Measurements from ENCODE around the gene PUM2. TPM values are rescaled to one million over a fixed set of nuclear protein-coding genes. Genes with fewer than 3 reads are reported as not detected.

PUM2 gene
- total RNA-seq, 1 donor from 2014 or later, result 70.0 TPM

DNA sequence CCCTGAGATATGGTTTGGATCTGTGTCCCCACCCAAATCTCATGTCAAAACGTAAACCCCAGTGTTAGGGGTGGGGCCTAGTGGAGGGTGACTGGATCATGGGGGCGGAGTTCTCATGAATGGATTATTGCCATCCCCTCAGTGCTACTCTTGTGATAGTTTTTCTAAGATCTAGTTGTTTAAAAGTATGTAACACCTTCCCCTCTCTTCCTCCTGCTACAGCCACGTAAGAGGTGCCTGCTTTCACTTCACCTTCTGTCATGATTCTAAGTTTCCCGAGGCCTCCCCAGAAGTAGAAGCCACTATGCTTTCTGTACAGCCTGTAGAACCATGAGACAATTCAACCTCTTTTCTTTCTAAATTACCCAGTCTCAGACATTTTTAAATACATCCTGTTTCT is 16.9 kb downstream of the PUM2 start:
- Mint-ChIP-seq H3K27ac (ENCODE audit: unreplicated experiment) (no peak overlapping the region), H3K4me1 (ENCODE audit: low read depth) (peaks cover 44% of the 10 kb centered on the region), H3K36me3 (ENCODE audit: low read depth) (no peaks in the 10 kb centered on the region), H3K4me3 (ENCODE audit: unreplicated experiment) (no peak overlapping the region), H3K27me3 (ENCODE audit: low read depth) (no peaks in the 10 kb centered on the region), H3K9me3 (ENCODE audit: low read depth) (peaks cover 5% of the 10 kb centered on the region)
- TF ChIP-seq CTCF (IDR thresholded peaks at IDR 0.05), result no peak
- DNase-seq (ENCODE audit: low spot score), result no peak

DNA sequence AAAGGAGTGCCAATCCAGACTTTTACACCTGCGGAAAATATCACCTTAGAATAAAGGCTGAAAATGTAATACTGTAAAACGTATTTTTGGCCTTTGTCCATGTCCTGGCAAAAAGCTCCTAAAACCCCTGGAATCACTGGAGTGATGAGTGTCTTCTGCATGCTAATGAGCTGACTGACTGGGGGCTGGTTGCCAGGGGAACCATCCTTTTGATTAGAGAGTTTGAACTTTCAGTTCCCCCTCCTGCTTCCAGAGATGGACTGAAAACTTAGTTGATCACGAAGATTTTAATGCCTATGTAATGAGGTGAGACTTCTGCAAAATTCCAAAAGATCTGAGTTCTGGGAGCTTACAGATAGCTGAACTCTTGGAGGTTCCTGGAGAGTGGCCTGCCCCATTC is 20.5 kb downstream of the PUM2 start:
- Mint-ChIP-seq H3K4me1 (ENCODE audit: low read depth) (peaks cover 51% of the 10 kb centered on the region), H3K9me3 (ENCODE audit: low read depth) (peaks cover 5% of the 10 kb centered on the region), H3K4me3 (ENCODE audit: unreplicated experiment) (no peak overlapping the region), H3K36me3 (ENCODE audit: low read depth) (no peaks in the 10 kb centered on the region), H3K27ac (ENCODE audit: unreplicated experiment) (peak overlapping the region; percentile 27), H3K27me3 (ENCODE audit: low read depth) (no peaks in the 10 kb centered on the region)
- no peak for TF ChIP-seq CTCF (IDR thresholded peaks at IDR 0.05)
- no peak for DNase-seq (ENCODE audit: low spot score)

GRCh38 chr2:20327370-20327769 is 23.3 kb downstream of the PUM2 start:
- DNase-seq (ENCODE audit: low spot score), result no peak
- H3K4me3 Mint-ChIP-seq (ENCODE audit: unreplicated experiment), result no peak overlapping the region
- TF ChIP-seq CTCF (IDR thresholded peaks at IDR 0.05), result no peak
- no peaks in the 10 kb centered on the region for H3K27me3 Mint-ChIP-seq (ENCODE audit: low read depth)
- H3K27ac Mint-ChIP-seq (ENCODE audit: unreplicated experiment), result peak overlapping the region; percentile 52
- peaks cover 5% of the 10 kb centered on the region for H3K9me3 Mint-ChIP-seq (ENCODE audit: low read depth)
- peaks cover 3% of the 10 kb centered on the region for H3K36me3 Mint-ChIP-seq (ENCODE audit: low read depth)
- H3K4me1 Mint-ChIP-seq (ENCODE audit: low read depth), result peaks cover 51% of the 10 kb centered on the region

GRCh38 chr2:20326163-20326780 is 24.4 kb downstream of the PUM2 start:
- H3K9me3 Mint-ChIP-seq (ENCODE audit: low read depth), result peaks cover 5% of the 10 kb centered on the region
- peaks cover 5% of the 10 kb centered on the region for H3K36me3 Mint-ChIP-seq (ENCODE audit: low read depth)
- peaks cover 50% of the 10 kb centered on the region for H3K4me1 Mint-ChIP-seq (ENCODE audit: low read depth)
- H3K27ac Mint-ChIP-seq (ENCODE audit: unreplicated experiment), result no peak overlapping the region
- TF ChIP-seq CTCF (IDR thresholded peaks at IDR 0.05), result peak; percentile 89
- H3K4me3 Mint-ChIP-seq (ENCODE audit: unreplicated experiment), result no peak overlapping the region
- no peaks in the 10 kb centered on the region for H3K27me3 Mint-ChIP-seq (ENCODE audit: low read depth)
- no peak for DNase-seq (ENCODE audit: low spot score)

DNA sequence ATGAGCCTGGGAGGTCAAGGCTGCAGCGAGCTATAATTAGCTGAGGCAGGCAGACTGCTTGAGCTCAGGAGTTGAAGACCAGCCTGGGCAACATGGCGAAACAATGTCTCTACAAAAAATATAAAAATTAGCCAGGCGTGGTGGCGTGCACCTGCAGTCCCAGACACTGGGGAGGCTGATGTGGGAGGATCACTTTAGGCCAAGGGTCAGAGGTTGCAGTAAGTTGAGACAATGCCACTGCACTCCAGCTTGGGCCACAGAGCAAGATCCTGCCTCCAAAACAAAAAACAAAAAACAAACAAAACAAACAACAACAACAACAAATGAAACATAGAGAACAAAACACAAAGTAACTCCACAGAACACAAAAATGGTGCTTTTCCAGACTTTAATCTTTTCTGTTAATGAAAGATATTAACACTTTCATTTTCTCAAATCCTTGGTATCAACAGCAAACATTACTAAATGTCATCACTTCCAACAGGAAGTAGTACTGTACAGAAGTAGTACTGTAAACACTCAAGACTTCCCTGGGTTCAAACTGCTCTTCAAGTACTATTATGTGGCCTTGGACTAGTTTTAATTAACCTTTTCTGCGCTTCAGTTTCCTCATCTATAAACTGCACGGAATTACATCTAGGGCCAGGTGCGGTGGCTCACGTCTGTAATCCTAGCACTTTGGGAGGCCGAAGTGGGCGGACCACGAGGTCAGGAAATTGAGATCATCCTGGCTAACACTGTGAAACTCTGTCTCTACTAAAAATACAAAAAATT is 27.9 kb downstream of the PUM2 start:
- TF ChIP-seq CTCF (IDR thresholded peaks at IDR 0.05), result no peak
- H3K4me1 Mint-ChIP-seq (ENCODE audit: low read depth), result peaks cover 22% of the 10 kb centered on the region
- no peak for DNase-seq (ENCODE audit: low spot score)
- H3K4me3 Mint-ChIP-seq (ENCODE audit: unreplicated experiment), result no peak overlapping the region
- H3K27ac Mint-ChIP-seq (ENCODE audit: unreplicated experiment), result no peak overlapping the region
- H3K27me3 Mint-ChIP-seq (ENCODE audit: low read depth), result no peaks in the 10 kb centered on the region
- H3K9me3 Mint-ChIP-seq (ENCODE audit: low read depth), result no peaks in the 10 kb centered on the region
- H3K36me3 Mint-ChIP-seq (ENCODE audit: low read depth), result peaks cover 7% of the 10 kb centered on the region
